Immature natural killer cell (primary cell): ENCODE results near the gene LINGO3. TPM values are rescaled to one million over a fixed set of nuclear protein-coding genes. Genes with fewer than 3 reads are reported as not detected.

Experiments
- DNase-seq, 3 donors: peaks; one replicate each; pipeline ENCODE4 v3.0.0; 2022; ENCODE audit warnings: mixed read lengths in 1 of 3
- H3K27ac Mint-ChIP-seq, 6 donors: one replicate each; pipeline ENCODE4 v1.8.0; 2020; ENCODE audit warnings: mixed read lengths in 6 of 6, mild to moderate bottlenecking in 5 of 6, inconsistent platforms in 4 of 6, moderate library complexity in 3 of 6
- H3K27me3 Mint-ChIP-seq, 3 donors: one replicate each; pipeline ENCODE4 v1.8.0; 2020 to 2021; ENCODE audit warnings: low read depth in 3 of 3, mild to moderate bottlenecking in 3 of 3, mixed read lengths in 3 of 3, moderate library complexity in 3 of 3, inconsistent platforms in 1 of 3
- H3K36me3 Mint-ChIP-seq, 3 donors: one replicate each; pipeline ENCODE4 v1.8.0; 2020; ENCODE audit warnings: mixed read lengths in 3 of 3, inconsistent platforms in 2 of 3, mild to moderate bottlenecking in 2 of 3
- H3K4me1 Mint-ChIP-seq, 2 donors: one replicate each; pipeline ENCODE4 v1.8.0; 2020; ENCODE audit warnings: inconsistent platforms in 2 of 2, mild to moderate bottlenecking in 2 of 2, mixed read lengths in 2 of 2, moderate library complexity in 1 of 2
- H3K4me3 Mint-ChIP-seq, 5 donors: one replicate each; pipeline ENCODE4 v1.8.0; 2020; ENCODE audit warnings: mild to moderate bottlenecking in 5 of 5, mixed read lengths in 5 of 5, inconsistent platforms in 3 of 5, moderate library complexity in 3 of 5
- H3K9me3 Mint-ChIP-seq, 6 donors: one replicate each; pipeline ENCODE4 v1.8.0; 2020; ENCODE audit warnings: mild to moderate bottlenecking in 6 of 6, mixed read lengths in 6 of 6, inconsistent platforms in 4 of 6, moderate library complexity in 3 of 6
- polyA plus RNA-seq, 3 donors: library from polyadenylated mRNA; unstranded; fragments of 300-500 nt; fragmentation: Illumina TruSeq; gene quantifications; one replicate each; pipeline ENCODE4 v1.2.3, GENCODE V29; 2021

Gene LINGO3
- polyA plus RNA-seq, 3 donors from 2014 or later: 2.7 to 13.2 (median 2.7) TPM

- peak in 2 of 3 donors; percentile 19 to 24 for DNase-seq
- H3K4me3 Mint-ChIP-seq: no peak overlapping the region
- peaks cover 0 to 5% (median 0%) of the 10 kb centered on the region in 3 donors for H3K36me3 Mint-ChIP-seq
- H3K27ac Mint-ChIP-seq: peak overlapping the region in 4 of 6 donors; percentile 8 to 75 (median 48)
- no peaks in the 10 kb centered on the region for H3K9me3 Mint-ChIP-seq
- H3K27me3 Mint-ChIP-seq: peaks cover 0 to 2% (median 0%) of the 10 kb centered on the region in 3 donors
- peaks cover 11 to 24% of the 10 kb centered on the region in 2 donors for H3K4me1 Mint-ChIP-seq
Measured at GRCh38 chr19:2334986-2335846, 27.3 kb upstream of the LINGO3 start.

GRCh38 chr19:2334426-2334825, 26.5 kb upstream of the LINGO3 start:
- peaks cover 0 to 5% (median 0%) of the 10 kb centered on the region in 3 donors for H3K36me3 Mint-ChIP-seq
- H3K9me3 Mint-ChIP-seq: no peaks in the 10 kb centered on the region
- peaks cover under 1 to 4% (median 2%) of the 10 kb centered on the region in 3 donors for H3K27me3 Mint-ChIP-seq
- H3K4me1 Mint-ChIP-seq: peaks cover 16 to 28% of the 10 kb centered on the region in 2 donors
- no peak for DNase-seq
- H3K4me3 Mint-ChIP-seq: no peak overlapping the region
- H3K27ac Mint-ChIP-seq: peak overlapping the region in 1 of 6 donors; percentile 77

- H3K4me3 Mint-ChIP-seq: peak overlapping the region in 1 of 5 donors; percentile 33
- no peaks in the 10 kb centered on the region for H3K9me3 Mint-ChIP-seq
- no peak for DNase-seq
- peak overlapping the region in 3 of 6 donors; percentile 35 to 64 (median 37) for H3K27ac Mint-ChIP-seq
- H3K36me3 Mint-ChIP-seq: peaks cover 0 to 5% (median 0%) of the 10 kb centered on the region in 3 donors
- H3K4me1 Mint-ChIP-seq: peaks cover 22 to 33% of the 10 kb centered on the region in 2 donors
- H3K27me3 Mint-ChIP-seq: peaks cover 2 to 7% (median 6%) of the 10 kb centered on the region in 3 donors
Measured at GRCh38 chr19:2333807-2334211, 25.9 kb upstream of the LINGO3 start.

GRCh38 chr19:2333027-2333806, 25.3 kb upstream of the LINGO3 start:
- Mint-ChIP-seq H3K27ac (peak overlapping the region in 3 of 6 donors; percentile 35 to 64 (median 37)), H3K27me3 (peaks cover 2 to 10% (median 9%) of the 10 kb centered on the region in 3 donors), H3K4me3 (peak overlapping the region in 1 of 5 donors; percentile 33), H3K4me1 (peaks cover 25 to 35% of the 10 kb centered on the region in 2 donors), H3K36me3 (peaks cover 0 to 5% (median 0%) of the 10 kb centered on the region in 3 donors), H3K9me3 (no peaks in the 10 kb centered on the region)
- no peak for DNase-seq

GRCh38 chr19:2332341-2333026, 24.5 kb upstream of the LINGO3 start:
- peak overlapping the region in 5 of 6 donors; percentile 49 to 68 (median 61) for H3K27ac Mint-ChIP-seq
- H3K4me3 Mint-ChIP-seq: peak overlapping the region in 3 of 5 donors; percentile 6 to 27 (median 8)
- peak; percentile 31 to 52 (median 42) for DNase-seq
- H3K4me1 Mint-ChIP-seq: peaks cover 33 to 39% of the 10 kb centered on the region in 2 donors
- no peaks in the 10 kb centered on the region for H3K9me3 Mint-ChIP-seq
- H3K27me3 Mint-ChIP-seq: peaks cover 2 to 14% (median 13%) of the 10 kb centered on the region in 3 donors
- peaks cover 0 to 5% (median 0%) of the 10 kb centered on the region in 3 donors for H3K36me3 Mint-ChIP-seq

GRCh38 chr19:2331601-2332246, 23.8 kb upstream of the LINGO3 start:
- Mint-ChIP-seq H3K4me1 (peaks cover 40 to 46% of the 10 kb centered on the region in 2 donors), H3K27ac (peak overlapping the region in 5 of 6 donors; percentile 51 to 69 (median 62)), H3K36me3 (peaks cover 0 to 5% (median 0%) of the 10 kb centered on the region in 3 donors), H3K9me3 (no peaks in the 10 kb centered on the region), H3K27me3 (peaks cover 2 to 16% (median 13%) of the 10 kb centered on the region in 3 donors), H3K4me3 (no peak overlapping the region)
- DNase-seq: no peak

- peaks cover 41 to 47% of the 10 kb centered on the region in 2 donors for H3K4me1 Mint-ChIP-seq
- DNase-seq: no peak
- peak overlapping the region in 3 of 6 donors; percentile 17 to 62 (median 36) for H3K27ac Mint-ChIP-seq
- H3K27me3 Mint-ChIP-seq: peaks cover 2 to 16% (median 13%) of the 10 kb centered on the region in 3 donors
- H3K9me3 Mint-ChIP-seq: no peaks in the 10 kb centered on the region
- H3K36me3 Mint-ChIP-seq: no peaks in the 10 kb centered on the region
- peak overlapping the region in 3 of 5 donors; percentile 50 to 84 (median 59) for H3K4me3 Mint-ChIP-seq
Measured at GRCh38 chr19:2330632-2331284, 22.8 kb upstream of the LINGO3 start.

GRCh38 chr19:2330255-2330631, 22.3 kb upstream of the LINGO3 start:
- DNase-seq: no peak
- no peaks in the 10 kb centered on the region for H3K9me3 Mint-ChIP-seq
- H3K4me1 Mint-ChIP-seq: peaks cover 42 to 48% of the 10 kb centered on the region in 2 donors
- peak overlapping the region in 4 of 5 donors; percentile 50 to 87 (median 72) for H3K4me3 Mint-ChIP-seq
- peaks cover 2 to 16% (median 13%) of the 10 kb centered on the region in 3 donors for H3K27me3 Mint-ChIP-seq
- no peaks in the 10 kb centered on the region for H3K36me3 Mint-ChIP-seq
- H3K27ac Mint-ChIP-seq: peak overlapping the region in 3 of 6 donors; percentile 17 to 62 (median 31)

- H3K27me3 Mint-ChIP-seq: peaks cover 2 to 16% (median 13%) of the 10 kb centered on the region in 3 donors
- H3K4me1 Mint-ChIP-seq: peaks cover 42 to 48% of the 10 kb centered on the region in 2 donors
- no peaks in the 10 kb centered on the region for H3K9me3 Mint-ChIP-seq
Measured at GRCh38 chr19:2329501-2329916, 21.6 kb upstream of the LINGO3 start.

GRCh38 chr19:2329149-2329478, 21.2 kb upstream of the LINGO3 start:
- H3K27ac Mint-ChIP-seq: peak overlapping the region; percentile 64 to 89 (median 88)
- H3K27me3 Mint-ChIP-seq: peaks cover 2 to 16% (median 13%) of the 10 kb centered on the region in 3 donors
- H3K4me1 Mint-ChIP-seq: peaks cover 42 to 48% of the 10 kb centered on the region in 2 donors
- DNase-seq: no peak
- peak overlapping the region; percentile 84 to 92 (median 87) for H3K4me3 Mint-ChIP-seq
- no peaks in the 10 kb centered on the region for H3K36me3 Mint-ChIP-seq
- no peaks in the 10 kb centered on the region for H3K9me3 Mint-ChIP-seq

More at GRCh38 chr19:2329501-2329916, 21.6 kb upstream of the LINGO3 start:
- DNase-seq: no peak
- H3K4me3 Mint-ChIP-seq: peak overlapping the region; percentile 84 to 92 (median 87)
- H3K36me3 Mint-ChIP-seq: no peaks in the 10 kb centered on the region
- H3K27ac Mint-ChIP-seq: peak overlapping the region; percentile 64 to 89 (median 88)

GRCh38 chr19:2328401-2329148, 20.6 kb upstream of the LINGO3 start, which contains the start of the genes LSM7 and SPPL2B:
Gene LSM7, minus strand, starts transcription at chr19:2328586. Its CDS starts 20 bp downstream, at chr19:2328566.
Gene SPPL2B, plus strand, starts transcription at chr19:2328684. Its CDS starts 26 bp downstream, at chr19:2328710.
- H3K4me3 Mint-ChIP-seq: peak within 1 kb of the TSS; percentile 99 to 100 (median 99)
- H3K27me3 Mint-ChIP-seq: peaks cover 2 to 16% (median 13%) of the 10 kb centered on the region in 3 donors
- H3K4me1 Mint-ChIP-seq: peaks cover 42 to 48% of the 10 kb centered on the region in 2 donors
- peak within 1 kb of the TSS; percentile 94 to 99 (median 98) for H3K27ac Mint-ChIP-seq
- peak; percentile 90 to 93 (median 91) for DNase-seq
- H3K9me3 Mint-ChIP-seq: no peaks in the 10 kb centered on the region
- no peaks in the 10 kb centered on the region for H3K36me3 Mint-ChIP-seq
